ENCODE results near the gene CCDC7.

DNA sequence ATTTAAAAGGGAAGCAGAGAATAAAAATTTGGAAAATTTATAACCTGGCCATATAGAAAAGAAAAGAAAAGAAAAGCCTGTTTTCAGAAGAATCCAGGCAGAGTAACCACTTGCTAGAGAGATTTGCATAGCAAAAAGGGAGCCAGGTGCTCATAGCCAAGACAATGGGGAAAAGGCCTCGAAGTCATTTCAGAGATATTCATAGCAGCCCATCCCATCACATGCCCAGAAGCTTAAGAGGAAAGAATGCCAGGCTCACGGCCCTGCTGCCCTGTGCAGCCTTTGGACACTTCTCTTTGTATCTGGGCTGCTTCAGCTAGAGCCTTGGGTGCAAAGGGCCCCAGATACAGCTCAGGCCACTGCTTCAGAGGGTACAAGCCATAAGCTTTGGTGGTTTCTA, 159.8 kb downstream of the CCDC7 start:
- TF ChIP-seq POLR2A (IDR thresholded peaks at IDR 0.05; ENCODE audit: low read length) (no peak), GATA1 (IDR thresholded peaks at IDR 0.05; ENCODE audit: low read depth, low read length) (no peak)
